ENCODE data around the gene CACNB3. TPM values are rescaled to one million over a fixed set of nuclear protein-coding genes. Genes with fewer than 3 reads are reported as not detected.

The CACNB3 gene
- total RNA-seq, 1 experiment from 2014 or later: 4.9 TPM

GRCh38 chr12:48813465-48814261 lies 4.6 kb upstream of the CACNB3 start:
- in situ Hi-C loops (cut with HindIII; ENCODE audit: low pct_unique_long_range_greater_than_20kb, low sequenced_read_pairs): no loop called here
- no peak for DNase-seq (ENCODE audit: low read depth, low spot score)

GRCh38 chr12:48814262-48815125 lies 3.8 kb upstream of the CACNB3 start:
- peak; percentile 67 for DNase-seq (ENCODE audit: low read depth, low spot score)
- in situ Hi-C loops (cut with HindIII; ENCODE audit: low pct_unique_long_range_greater_than_20kb, low sequenced_read_pairs): no loop called here

GRCh38 chr12:48815126-48816110 lies 2.9 kb upstream of the CACNB3 start:
- DNase-seq (ENCODE audit: low read depth, low spot score): peak; percentile 84
- in situ Hi-C loops (cut with HindIII; ENCODE audit: low pct_unique_long_range_greater_than_20kb, low sequenced_read_pairs): no loop called here

GRCh38 chr12:48816143-48816854 lies 2.0 kb upstream of the CACNB3 start:
- in situ Hi-C loops (cut with HindIII; ENCODE audit: low pct_unique_long_range_greater_than_20kb, low sequenced_read_pairs): no loop called here
- no peak for DNase-seq (ENCODE audit: low read depth, low spot score)

- DNase-seq (ENCODE audit: low read depth, low spot score): peak; percentile 70
- in situ Hi-C loops (cut with HindIII; ENCODE audit: low pct_unique_long_range_greater_than_20kb, low sequenced_read_pairs): no loop called here
These were observed 715 bp downstream of the CACNB3 start for GRCh38 chr12:48818831-48819590.

- in situ Hi-C loops (cut with HindIII; ENCODE audit: low pct_unique_long_range_greater_than_20kb, low sequenced_read_pairs): no loop called here
- DNase-seq (ENCODE audit: low read depth, low spot score): no peak
These were observed 1.9 kb downstream of the CACNB3 start for GRCh38 chr12:48819986-48820725.

GRCh38 chr12:48822139-48822538 lies 3.8 kb downstream of the CACNB3 start:
- in situ Hi-C loops (cut with HindIII; ENCODE audit: low pct_unique_long_range_greater_than_20kb, low sequenced_read_pairs): no loop called here
- no peak for DNase-seq (ENCODE audit: low read depth, low spot score)

GRCh38 chr12:48822711-48823110 lies 4.4 kb downstream of the CACNB3 start:
- no peak for DNase-seq (ENCODE audit: low read depth, low spot score)
- in situ Hi-C loops (cut with HindIII; ENCODE audit: low pct_unique_long_range_greater_than_20kb, low sequenced_read_pairs): no loop called here

- in situ Hi-C loops (cut with HindIII; ENCODE audit: low pct_unique_long_range_greater_than_20kb, low sequenced_read_pairs): no loop called here
- DNase-seq (ENCODE audit: low read depth, low spot score): no peak
These were observed 5.0 kb downstream of the CACNB3 start for GRCh38 chr12:48823281-48823680.

GRCh38 chr12:48824112-48824511 lies 5.8 kb downstream of the CACNB3 start:
- no peak for DNase-seq (ENCODE audit: low read depth, low spot score)
- in situ Hi-C loops (cut with HindIII; ENCODE audit: low pct_unique_long_range_greater_than_20kb, low sequenced_read_pairs): no loop called here

- no peak for DNase-seq (ENCODE audit: low read depth, low spot score)
- in situ Hi-C loops (cut with HindIII; ENCODE audit: low pct_unique_long_range_greater_than_20kb, low sequenced_read_pairs): no loop called here
These were observed 6.6 kb downstream of the CACNB3 start for GRCh38 chr12:48824905-48825304.

GRCh38 chr12:48826209-48826855 lies 8.0 kb downstream of the CACNB3 start:
- in situ Hi-C loops (cut with HindIII; ENCODE audit: low pct_unique_long_range_greater_than_20kb, low sequenced_read_pairs): no loop called here
- no peak for DNase-seq (ENCODE audit: low read depth, low spot score)

- DNase-seq (ENCODE audit: low read depth, low spot score): no peak
- in situ Hi-C loops (cut with HindIII; ENCODE audit: low pct_unique_long_range_greater_than_20kb, low sequenced_read_pairs): no loop called here
These were observed 8.7 kb downstream of the CACNB3 start for GRCh38 chr12:48827026-48827425.

- no peak for DNase-seq (ENCODE audit: low read depth, low spot score)
- in situ Hi-C loops (cut with HindIII; ENCODE audit: low pct_unique_long_range_greater_than_20kb, low sequenced_read_pairs): no loop called here
These were observed 9.3 kb downstream of the CACNB3 start for GRCh38 chr12:48827513-48828096.

GRCh38 chr12:48828293-48828692 lies 10.0 kb downstream of the CACNB3 start:
- DNase-seq (ENCODE audit: low read depth, low spot score): no peak
- in situ Hi-C loops (cut with HindIII; ENCODE audit: low pct_unique_long_range_greater_than_20kb, low sequenced_read_pairs): no loop called here
